A549 treated with ZK216348 at 1 μM for 4 hours (cell line): ENCODE measurements around the gene SRF. TPM values are rescaled to one million over a fixed set of nuclear protein-coding genes. Genes with fewer than 3 reads are reported as not detected.

Experiments used
- total RNA-seq: library from RNA; stranded (reverse); fragments of 200-300 nt; extraction: Qiagen RNA extraction; gene quantifications from 5 replicates; pipeline ENCODE4 v1.2.3, GENCODE V29; 2022; ENCODE audit warnings: low read depth

Gene SRF
- 10.8 to 20.2 TPM (median 17.8 TPM) in 5 replicates for total RNA-seq

DNA sequence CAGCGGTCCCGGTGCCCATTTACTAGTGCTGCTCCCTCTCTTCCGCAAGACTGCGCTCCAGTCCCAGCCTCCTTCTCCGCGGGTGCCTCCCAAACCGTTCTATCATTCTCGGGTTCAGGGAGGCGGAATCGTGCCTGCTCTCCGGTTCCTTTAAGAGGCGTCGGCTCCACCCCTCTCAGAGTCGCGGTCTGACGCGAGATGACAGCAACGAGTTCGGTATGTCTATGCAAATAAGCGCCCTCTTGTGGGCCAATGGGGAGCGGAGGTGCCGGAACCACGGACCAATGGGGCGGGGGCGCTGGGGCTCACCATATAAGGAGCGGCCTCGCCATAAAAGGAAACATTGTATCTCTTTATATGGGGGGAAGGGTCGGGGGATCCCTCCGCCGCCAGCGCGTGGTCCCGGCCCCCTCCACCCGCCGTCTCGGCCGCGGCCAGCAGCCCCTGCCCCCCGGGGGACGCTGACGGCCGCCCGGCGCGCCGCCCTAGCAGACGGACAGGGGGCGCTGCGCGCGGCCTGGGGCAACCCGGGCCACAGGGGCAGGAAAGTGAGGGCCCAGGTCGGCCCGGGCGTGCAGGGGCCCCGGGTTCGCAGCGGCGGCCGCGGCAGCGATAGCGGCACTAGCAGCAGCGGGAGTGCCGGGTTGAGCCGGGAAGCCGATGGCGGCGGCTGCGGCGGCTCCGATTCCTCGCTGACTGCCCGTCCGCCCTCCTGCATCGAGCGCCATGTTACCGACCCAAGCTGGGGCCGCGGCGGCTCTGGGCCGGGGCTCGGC lies at the start of gene SRF:
TSS of gene SRF (plus strand) at position 339 of the 776 bp plus-strand sequence. CDS start at position 727, 388 bp downstream.

GRCh38 chr6:43181942-43182860 lies 11.1 kb downstream of the SRF start, which contains the start of gene CUL9:
Gene CUL9, plus strand, starts transcription at chr6:43182196. Its CDS starts 2,115 bp downstream, at chr6:43184311.

DNA sequence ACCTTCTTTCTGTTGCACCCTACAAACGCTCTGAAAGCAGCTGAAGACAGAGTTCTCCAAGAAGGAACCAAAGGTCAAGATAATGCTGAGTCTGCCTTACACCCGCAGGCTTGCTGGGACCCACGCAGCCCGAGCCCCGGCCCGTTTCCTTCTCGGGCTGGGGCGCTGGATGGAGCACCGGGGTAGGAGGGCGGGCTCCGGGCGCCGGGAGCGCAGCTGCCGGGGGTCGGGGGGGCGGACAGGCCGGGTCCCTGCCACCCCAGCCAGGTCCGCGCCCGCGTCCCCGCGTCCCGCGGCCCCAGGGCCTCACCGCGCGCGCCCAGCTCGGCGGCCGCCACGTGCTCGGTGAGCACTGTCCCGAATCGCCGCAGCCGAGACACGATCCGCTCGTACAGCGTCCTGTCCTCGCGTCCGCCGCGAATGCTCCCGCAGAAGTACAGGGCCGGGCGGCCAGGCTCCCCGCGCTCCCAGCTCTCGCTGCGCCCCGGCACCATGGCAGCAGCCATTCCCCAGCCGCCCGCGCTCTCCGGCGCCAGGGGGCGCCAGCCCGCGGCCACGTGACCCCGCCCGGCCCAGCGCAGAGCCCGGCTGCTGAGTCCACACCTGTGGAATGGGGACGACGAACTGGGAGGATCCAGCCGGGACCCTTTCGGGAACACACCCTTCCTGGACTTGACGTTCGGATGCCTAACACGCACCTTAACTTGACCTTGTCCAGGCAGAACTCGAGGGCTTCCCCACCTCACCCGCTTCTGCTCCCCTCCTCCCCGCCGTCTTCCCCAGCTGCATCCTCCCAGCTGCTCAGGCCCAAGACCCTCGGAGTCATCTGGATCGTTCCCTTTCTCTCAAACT lies 58.1 kb downstream of the SRF start, which contains the start of gene DNPH1:
TSS of gene DNPH1 (minus strand) at position 531 of the 852 bp plus-strand sequence. CDS start at position 506, 25 bp downstream.

Other genes with a start within 250 kb of the SRF start
- gene CNPY3, start 241.8 kb upstream of the SRF start, total RNA-seq = 31.6 to 48.5 TPM (median 44.5 TPM) in 5 replicates
- gene GNMT, start 210.5 kb upstream of the SRF start, total RNA-seq = 0.24 to 0.27 TPM in 2 of 5 replicates, not detected in the others
- 4.5 to 9.9 TPM (median 9.6 TPM) in 5 replicates for gene PEX6, start 192.1 kb upstream of the SRF start, total RNA-seq
- gene PPP2R5D, start 186.7 kb upstream of the SRF start, total RNA-seq = 26.4 to 30.0 TPM (median 27.2 TPM) in 5 replicates
- gene MEA1, start 157.3 kb upstream of the SRF start, total RNA-seq = 90.3 to 112 TPM (median 91.5 TPM) in 5 replicates
- 22.2 to 31.7 TPM (median 30.9 TPM) in 5 replicates for gene KLHDC3, start 157.0 kb upstream of the SRF start, total RNA-seq
- gene RRP36, start 149.6 kb upstream of the SRF start, total RNA-seq = 67.6 to 88.6 TPM (median 72.1 TPM) in 5 replicates
- gene CUL7, start 117.4 kb upstream of the SRF start, total RNA-seq = 5.2 to 9.4 TPM (median 8.0 TPM) in 5 replicates
- gene MRPL2, start 111.8 kb upstream of the SRF start, total RNA-seq = 44.1 to 63.1 TPM (median 54.2 TPM) in 5 replicates
- 4.4 to 7.9 TPM (median 6.8 TPM) in 5 replicates for gene KLC4, start 111.6 kb upstream of the SRF start, total RNA-seq
- 3.1 to 5.5 TPM (median 4.1 TPM) in 5 replicates for gene PTK7, start 95.0 kb upstream of the SRF start, total RNA-seq
- gene CUL9, start 10.9 kb downstream of the SRF start, total RNA-seq = 6.2 to 9.5 TPM (median 9.3 TPM) in 5 replicates
- gene DNPH1, start 58.2 kb downstream of the SRF start, total RNA-seq = 55.7 to 104 TPM (median 97.9 TPM) in 5 replicates
- gene TTBK1, start 72.2 kb downstream of the SRF start, total RNA-seq = 0.06 to 0.10 TPM (median 0.08 TPM) in 4 of 5 replicates, not detected in the other
- gene SLC22A7, start 127.0 kb downstream of the SRF start, total RNA-seq = not detected in 5 replicates
- gene CRIP3, start 137.6 kb downstream of the SRF start, total RNA-seq = 0.28 to 0.64 TPM (median 0.44 TPM) in 4 of 5 replicates, not detected in the other
- gene ZNF318, start 198.4 kb downstream of the SRF start, total RNA-seq = 3.7 to 6.0 TPM (median 5.2 TPM) in 5 replicates